ENCODE data around the gene PNO1. TPM values are rescaled to one million over a fixed set of nuclear protein-coding genes. Genes with fewer than 3 reads are reported as not detected.
A peak's percentile ranks its signal among the peaks of the same experiment; 100 is the strongest.

PNO1 gene
- total and polyA plus RNA-seq, 2 donors (not counting 1 experiment from before 2014, with no cell fraction given) = 12.9 to 13.4 TPM

DNA sequence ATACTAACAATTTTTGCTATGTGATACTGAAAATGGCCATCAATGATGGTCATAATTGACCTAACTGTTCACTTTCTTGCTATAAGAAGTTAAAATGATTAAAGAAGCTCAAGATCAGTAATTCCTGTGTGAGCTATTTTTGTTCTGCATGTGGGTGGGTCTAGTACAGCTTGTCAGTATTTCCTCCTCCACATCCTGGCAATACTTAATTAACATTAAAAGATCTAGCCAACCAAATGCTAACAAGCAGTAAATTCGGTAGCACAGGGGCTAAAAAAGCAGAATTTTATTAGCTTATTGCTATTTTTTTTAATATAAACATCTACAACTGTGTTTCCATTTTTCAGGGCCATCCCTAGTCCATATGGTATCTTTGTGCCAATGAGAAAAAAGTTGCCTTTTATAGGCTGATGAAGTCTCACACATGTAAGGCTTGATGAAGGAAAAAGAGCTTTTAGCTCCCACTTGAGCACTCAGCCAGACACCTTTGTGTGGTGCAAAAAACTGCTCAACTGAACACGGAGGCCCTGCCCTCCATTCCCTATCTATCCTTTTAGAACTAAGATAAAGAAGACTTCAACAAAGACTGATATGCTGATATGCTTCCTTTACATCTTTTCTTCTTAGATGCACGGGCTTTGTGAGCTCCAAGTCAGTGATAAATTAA is 4.9 kb upstream of the PNO1 start:
- Histone ChIP-seq H4K20me1 (ENCODE audit: control insufficient read depth, extremely low read depth, insufficient read depth, low read length) (no peaks in the 10 kb centered on the region), H3K27me3 (ENCODE audit: control insufficient read depth, insufficient read depth, low read length) (no peaks in the 10 kb centered on the region), H3K9ac (ENCODE audit: insufficient read depth, low read length) (no peak overlapping the region), H3K4me1 (ENCODE audit: control insufficient read depth, extremely low read depth, insufficient read depth, low read length) (peaks cover 2% of the 10 kb centered on the region), H3K27ac (ENCODE audit: insufficient read depth, low read length) (no peak overlapping the region), H2AFZ (ENCODE audit: low read length) (no peak overlapping the region), H3K4me3 (replicated peaks in 1 of 4; ENCODE audit: control extremely low read depth in 1 of 4, insufficient read depth in 1 of 4, low read depth in 3 of 4, low read length in 4 of 4) (no peak overlapping the region), H3K9me3 (ENCODE audit: control insufficient read depth, insufficient read depth, low read depth, low read length) (no peaks in the 10 kb centered on the region), H3K36me3 (ENCODE audit: control insufficient read depth, insufficient read depth, low read length) (no peaks in the 10 kb centered on the region), H3K4me2 (ENCODE audit: extremely low read depth, insufficient read depth, low read length) (no peak overlapping the region), H3K79me2 (ENCODE audit: control insufficient read depth, insufficient read depth, low read length) (peaks cover 16% of the 10 kb centered on the region)
- DNase-seq (ENCODE audit: low read depth in 2 of 2) = no peak
- TF ChIP-seq EZH2 (IDR thresholded peaks at IDR 0.05; ENCODE audit: low read length, missing control alignments) = no peak
- TF ChIP-seq, protein P1, sequence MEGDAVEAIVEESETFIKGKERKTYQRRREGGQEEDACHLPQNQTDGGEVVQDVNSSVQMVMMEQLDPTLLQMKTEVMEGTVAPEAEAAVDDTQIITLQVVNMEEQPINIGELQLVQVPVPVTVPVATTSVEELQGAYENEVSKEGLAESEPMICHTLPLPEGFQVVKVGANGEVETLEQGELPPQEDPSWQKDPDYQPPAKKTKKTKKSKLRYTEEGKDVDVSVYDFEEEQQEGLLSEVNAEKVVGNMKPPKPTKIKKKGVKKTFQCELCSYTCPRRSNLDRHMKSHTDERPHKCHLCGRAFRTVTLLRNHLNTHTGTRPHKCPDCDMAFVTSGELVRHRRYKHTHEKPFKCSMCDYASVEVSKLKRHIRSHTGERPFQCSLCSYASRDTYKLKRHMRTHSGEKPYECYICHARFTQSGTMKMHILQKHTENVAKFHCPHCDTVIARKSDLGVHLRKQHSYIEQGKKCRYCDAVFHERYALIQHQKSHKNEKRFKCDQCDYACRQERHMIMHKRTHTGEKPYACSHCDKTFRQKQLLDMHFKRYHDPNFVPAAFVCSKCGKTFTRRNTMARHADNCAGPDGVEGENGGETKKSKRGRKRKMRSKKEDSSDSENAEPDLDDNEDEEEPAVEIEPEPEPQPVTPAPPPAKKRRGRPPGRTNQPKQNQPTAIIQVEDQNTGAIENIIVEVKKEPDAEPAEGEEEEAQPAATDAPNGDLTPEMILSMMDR (conservative IDR thresholded peaks at IDR 0.05 in 1 of 2, IDR thresholded peaks at IDR 0.05 in 1 of 2; ENCODE audit: low read depth in 1 of 2, low read length in 2 of 2) = no peak

DNA sequence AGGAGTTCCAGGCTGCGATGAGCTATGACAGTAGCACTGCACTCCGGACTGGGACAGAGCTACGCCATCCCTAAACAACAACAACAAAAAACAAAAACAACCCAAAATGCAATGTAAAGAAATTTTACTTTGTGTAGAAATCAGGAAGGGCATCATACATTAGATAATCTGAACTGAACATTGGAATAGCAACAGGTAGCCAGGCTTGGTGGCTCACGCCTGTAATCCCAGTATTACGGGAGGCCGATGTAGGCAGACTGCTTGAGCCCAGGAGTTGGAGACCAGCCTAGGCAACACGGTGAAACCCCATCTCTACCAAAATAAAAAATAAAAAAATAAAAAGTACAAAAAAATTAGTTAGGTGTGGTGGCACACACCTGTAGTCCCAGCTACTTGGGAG is 2.1 kb upstream of the PNO1 start:
- Histone ChIP-seq H3K4me2 (ENCODE audit: extremely low read depth, insufficient read depth, low read length) (no peak overlapping the region), H3K9ac (ENCODE audit: insufficient read depth, low read length) (no peak overlapping the region)

GRCh38 chr2:68156419-68156818 is 1.3 kb upstream of the PNO1 start:
- H3K79me2 ChIP-seq (ENCODE audit: control insufficient read depth, insufficient read depth, low read length) = peaks cover 34% of the 10 kb centered on the region

More for the DNA sequence above, 2.1 kb upstream of the PNO1 start:
- H3K79me2 ChIP-seq (ENCODE audit: control insufficient read depth, insufficient read depth, low read length) = peaks cover 34% of the 10 kb centered on the region
- H3K4me1 ChIP-seq (ENCODE audit: control insufficient read depth, extremely low read depth, insufficient read depth, low read length) = peaks cover 2% of the 10 kb centered on the region
- H3K36me3 ChIP-seq (ENCODE audit: control insufficient read depth, insufficient read depth, low read length) = no peaks in the 10 kb centered on the region
- no peaks in the 10 kb centered on the region for H3K9me3 ChIP-seq (ENCODE audit: control insufficient read depth, insufficient read depth, low read depth, low read length)
- TF ChIP-seq, protein P1 (conservative IDR thresholded peaks at IDR 0.05 in 1 of 2, IDR thresholded peaks at IDR 0.05 in 1 of 2; ENCODE audit: low read depth in 1 of 2, low read length in 2 of 2) = no peak
- TF ChIP-seq EZH2 (IDR thresholded peaks at IDR 0.05; ENCODE audit: low read length, missing control alignments) = no peak
- no peak overlapping the region for H3K27ac ChIP-seq (ENCODE audit: insufficient read depth, low read length)
- H4K20me1 ChIP-seq (ENCODE audit: control insufficient read depth, extremely low read depth, insufficient read depth, low read length) = no peaks in the 10 kb centered on the region
- H3K4me3 ChIP-seq (replicated peaks in 1 of 4; ENCODE audit: control extremely low read depth in 1 of 4, insufficient read depth in 1 of 4, low read depth in 3 of 4, low read length in 4 of 4) = no peak overlapping the region
- no peaks in the 10 kb centered on the region for H3K27me3 ChIP-seq (ENCODE audit: control insufficient read depth, insufficient read depth, low read length)
- no peak for DNase-seq (ENCODE audit: low read depth in 2 of 2)
- no peak overlapping the region for H2AFZ ChIP-seq (ENCODE audit: low read length)

More at GRCh38 chr2:68156419-68156818, 1.3 kb upstream of the PNO1 start:
- no peaks in the 10 kb centered on the region for H3K9me3 ChIP-seq (ENCODE audit: control insufficient read depth, insufficient read depth, low read depth, low read length)
- no peaks in the 10 kb centered on the region for H3K36me3 ChIP-seq (ENCODE audit: control insufficient read depth, insufficient read depth, low read length)
- DNase-seq (ENCODE audit: low read depth in 2 of 2) = no peak
- no peaks in the 10 kb centered on the region for H3K4me1 ChIP-seq (ENCODE audit: control insufficient read depth, extremely low read depth, insufficient read depth, low read length)
- H3K9ac ChIP-seq (ENCODE audit: insufficient read depth, low read length) = peak overlapping the region; percentile 79
- no peaks in the 10 kb centered on the region for H4K20me1 ChIP-seq (ENCODE audit: control insufficient read depth, extremely low read depth, insufficient read depth, low read length)
- peak overlapping the region; percentile 90 for H3K27ac ChIP-seq (ENCODE audit: insufficient read depth, low read length)
- H3K4me3 ChIP-seq (replicated peaks in 1 of 4; ENCODE audit: control extremely low read depth in 1 of 4, insufficient read depth in 1 of 4, low read depth in 3 of 4, low read length in 4 of 4) = peak overlapping the region; percentile 64 to 97 (median 78)
- H2AFZ ChIP-seq (ENCODE audit: low read length) = peak overlapping the region; percentile 87
- H3K4me2 ChIP-seq (ENCODE audit: extremely low read depth, insufficient read depth, low read length) = peak overlapping the region; percentile 88
- no peak for TF ChIP-seq EZH2 (IDR thresholded peaks at IDR 0.05; ENCODE audit: low read length, missing control alignments)
- TF ChIP-seq, protein P1 (conservative IDR thresholded peaks at IDR 0.05 in 1 of 2, IDR thresholded peaks at IDR 0.05 in 1 of 2; ENCODE audit: low read depth in 1 of 2, low read length in 2 of 2) = no peak
- no peaks in the 10 kb centered on the region for H3K27me3 ChIP-seq (ENCODE audit: control insufficient read depth, insufficient read depth, low read length)

Data from fibroblast of lung (primary cell).